HTR-8/SVneo (cell line): Measurements from ENCODE around the gene FAM217B.

Experiments
- DNase-seq: peaks from one replicate; pipeline ENCODE4 v3.0.0; 2011; ENCODE audit warnings: low spot score, mixed read lengths; ENCODE audit not compliant: insufficient read length
- FAIRE-seq: peaks from 2 replicates; lab custom pipeline; 2011; peaks lifted over from hg19 to GRCh38; lab: Jason Lieb, UNC

Gene FAM217B

GRCh38 chr20:59971428-59971827, 31.2 kb downstream of the FAM217B start:
- DNase-seq (no peak), FAIRE-seq (peak; percentile 55)

GRCh38 chr20:59972037-59972801, 32.0 kb downstream of the FAM217B start:
- FAIRE-seq: no peak

GRCh38 chr20:59976156-59976782, 36.1 kb downstream of the FAM217B start:
- FAIRE-seq (peak; percentile 4), DNase-seq (no peak)

More at GRCh38 chr20:59972037-59972801, 32.0 kb downstream of the FAM217B start:
- no peak for DNase-seq

GRCh38 chr20:59977086-59977485, 36.9 kb downstream of the FAM217B start:
- DNase-seq (no peak), FAIRE-seq (no peak)

- DNase-seq (no peak), FAIRE-seq (no peak)
These were observed 42.9 kb downstream of the FAM217B start for GRCh38 chr20:59983076-59983475.

- FAIRE-seq (no peak), DNase-seq (no peak)
These were observed 44.4 kb downstream of the FAM217B start for GRCh38 chr20:59984541-59984940.

GRCh38 chr20:59985164-59985563, 45.0 kb downstream of the FAM217B start:
- DNase-seq: no peak
- FAIRE-seq: no peak

- FAIRE-seq (peak; percentile 84), DNase-seq (no peak)
These were observed 45.7 kb downstream of the FAM217B start for GRCh38 chr20:59985864-59986263.

GRCh38 chr20:59987135-59987534, 46.9 kb downstream of the FAM217B start:
- FAIRE-seq: no peak
- no peak for DNase-seq

- FAIRE-seq (peak; percentile 68), DNase-seq (no peak)
These were observed 48.0 kb downstream of the FAM217B start for GRCh38 chr20:59988141-59988540.

- no peak for FAIRE-seq
These were observed 52.4 kb downstream of the FAM217B start for GRCh38 chr20:59992526-59993084.

GRCh38 chr20:59993736-59994430, 53.7 kb downstream of the FAM217B start:
- DNase-seq (no peak), FAIRE-seq (peak; percentile 69)

More at GRCh38 chr20:59992526-59993084, 52.4 kb downstream of the FAM217B start:
- no peak for DNase-seq

- FAIRE-seq: peak; percentile 80
- peak; percentile 49 for DNase-seq
These were observed 54.5 kb downstream of the FAM217B start for GRCh38 chr20:59994697-59995122.

GRCh38 chr20:59996108-59996507, 55.9 kb downstream of the FAM217B start:
- FAIRE-seq: no peak

GRCh38 chr20:59997896-59998295, 57.7 kb downstream of the FAM217B start:
- FAIRE-seq (no peak), DNase-seq (no peak)

More at GRCh38 chr20:59996108-59996507, 55.9 kb downstream of the FAM217B start:
- no peak for DNase-seq
